Testis (tissue), 5 donors: ENCODE results near the gene SCNN1A. TPM values are rescaled to one million over a fixed set of nuclear protein-coding genes. Genes with fewer than 3 reads are reported as not detected.
A peak's percentile ranks its signal among the peaks of the same experiment; 100 is the strongest.

Experiments
- DNase-seq: peaks from one replicate; pipeline ENCODE4 v3.0.0-alpha.2; 2019
- H3K27ac ChIP-seq, 2 donors: fragments of 200-600 bp; sonication (generic); one replicate each; pipeline ENCODE4 v1.5.1; 2019
- H3K27me3 ChIP-seq: fragments of 200-600 bp; sonication (generic); one replicate; pipeline ENCODE4 v1.5.1; 2019
- H3K36me3 ChIP-seq: fragments of 200-600 bp; sonication (generic); one replicate; pipeline ENCODE4 v1.5.1; 2017; ENCODE audit warnings: low read depth; ENCODE audit errors: missing control alignments
- H3K4me1 ChIP-seq: fragments of 200-600 bp; sonication (generic); one replicate; pipeline ENCODE4 v1.5.1; 2019
- H3K4me3 ChIP-seq, 2 donors: fragments of 200-600 bp; sonication (generic); one replicate each; pipeline ENCODE4 v1.5.1; 2017 to 2019
- H3K9me3 ChIP-seq: fragments of 200-600 bp; sonication (generic); one replicate; pipeline ENCODE4 v1.5.1; 2017
- POLR2A ChIP-seq: fragments of 450-650 bp; IDR thresholded peaks from one replicate; pipeline ENCODE4 v1.6.1; 2017; ENCODE audit warnings: antibody characterized with exemption, mild to moderate bottlenecking, moderate library complexity
- WGBS, 2 donors: methylation state at CpG; one replicate each; pipeline ENCODE4 v1.1.5; 2018; 5-methylcytosine and 5-hydroxymethylcytosine counted together
- intact Hi-C: fragments of 100-400 bp; cut with DNase I; formaldehyde crosslinking; loops from one replicate; pipeline ENCODE4 v1.15.1; 2023; ENCODE audit warnings: low total_unique reads
- long read RNA-seq, 2 donors: transcript quantifications; one replicate each; lab custom pipeline, GENCODE V29; 2026
- polyA plus RNA-seq: library from polyadenylated mRNA; stranded (reverse); fragments of 350-450 nt; fragmentation: Illumina TruSeq; extraction: RNeasy Lipid Tissue Mini Kit (QIAGEN cat#74804); gene quantifications from one replicate; pipeline ENCODE4 v1.2.3, GENCODE V29; 2014; ENCODE audit warnings: low read depth, low replicate concordance; ENCODE audit not compliant: insufficient read depth
- total RNA-seq, 2 donors: library from RNA; depleted of rRNA; stranded (reverse); fragments of >200 nt; gene quantifications; one replicate each; pipeline ENCODE4 v1.2.3, GENCODE V29; 2016
- TF ChIP-seq, protein P1 (sequence below), 3 experiments: fragments of 450-650 bp in 2 of 3; fragments of 200-600 bp in 1 of 3; sonication (generic) in 1 of 3; IDR thresholded peaks; one replicate each; pipeline ENCODE4 v1.5.1; 2016 to 2019; ENCODE audit warnings: antibody characterized with exemption in 3 of 3, mild to moderate bottlenecking in 2 of 3, moderate library complexity in 1 of 3

SCNN1A gene
- total RNA-seq (10 to 100 TPM; 22.7 to 43.1 TPM), polyA plus RNA-seq (14.6 TPM)
- long read RNA-seq, donor 1, partial matches to known transcripts = 4,305 of 4,477 reads
- long read RNA-seq, donor 1, other reads (novel, unspliced or antisense) = 172 of 4,477 reads
- long read RNA-seq, donor 2 = 0 reads

GRCh38 chr12:6375269-6376078, at the start of gene SCNN1A:
Gene SCNN1A, minus strand, starts transcription at chr12:6375563. Its CDS starts 780 bp downstream, at chr12:6374783.
- Histone ChIP-seq H3K4me1 (peaks cover 38% of the 10 kb centered on the region), H3K36me3 (no peaks in the 10 kb centered on the region), H3K27me3 (no peaks in the 10 kb centered on the region), H3K9me3 (no peaks in the 10 kb centered on the region), H3K27ac (peak within 1 kb of the TSS; percentile 68 to 77), H3K4me3 (no peak within 1 kb of the TSS)
- TF ChIP-seq POLR2A = no peak
- TF ChIP-seq, protein P1, sequence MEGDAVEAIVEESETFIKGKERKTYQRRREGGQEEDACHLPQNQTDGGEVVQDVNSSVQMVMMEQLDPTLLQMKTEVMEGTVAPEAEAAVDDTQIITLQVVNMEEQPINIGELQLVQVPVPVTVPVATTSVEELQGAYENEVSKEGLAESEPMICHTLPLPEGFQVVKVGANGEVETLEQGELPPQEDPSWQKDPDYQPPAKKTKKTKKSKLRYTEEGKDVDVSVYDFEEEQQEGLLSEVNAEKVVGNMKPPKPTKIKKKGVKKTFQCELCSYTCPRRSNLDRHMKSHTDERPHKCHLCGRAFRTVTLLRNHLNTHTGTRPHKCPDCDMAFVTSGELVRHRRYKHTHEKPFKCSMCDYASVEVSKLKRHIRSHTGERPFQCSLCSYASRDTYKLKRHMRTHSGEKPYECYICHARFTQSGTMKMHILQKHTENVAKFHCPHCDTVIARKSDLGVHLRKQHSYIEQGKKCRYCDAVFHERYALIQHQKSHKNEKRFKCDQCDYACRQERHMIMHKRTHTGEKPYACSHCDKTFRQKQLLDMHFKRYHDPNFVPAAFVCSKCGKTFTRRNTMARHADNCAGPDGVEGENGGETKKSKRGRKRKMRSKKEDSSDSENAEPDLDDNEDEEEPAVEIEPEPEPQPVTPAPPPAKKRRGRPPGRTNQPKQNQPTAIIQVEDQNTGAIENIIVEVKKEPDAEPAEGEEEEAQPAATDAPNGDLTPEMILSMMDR (IDR thresholded peaks at IDR 0.05) = no peak
- no peak for DNase-seq
- intact Hi-C loops = no loop called here
- WGBS, 2 donors = 83 to 87% methylated on average over 14 to 15 of the region's 15 CpGs

DNA sequence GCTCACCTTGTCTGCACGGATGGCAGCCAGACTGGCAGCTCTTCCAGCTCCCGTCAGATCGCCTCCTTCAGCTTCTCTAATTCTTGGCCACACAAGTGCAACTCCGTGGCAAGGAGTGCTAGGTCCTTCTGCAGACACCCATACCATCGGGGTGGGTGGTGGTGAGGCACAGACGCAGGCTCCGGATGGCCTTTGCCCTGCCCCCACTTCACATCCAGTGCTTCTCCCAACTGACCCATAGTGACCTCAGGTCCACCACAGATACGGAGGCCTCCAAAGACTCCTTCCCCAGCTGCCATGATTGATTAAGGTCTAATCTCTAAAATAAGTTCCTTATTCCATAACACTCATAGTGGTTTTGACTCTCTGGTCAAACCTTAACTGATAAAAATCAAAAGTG, 49.5 kb upstream of the SCNN1A start:
- Histone ChIP-seq H3K36me3 (no peaks in the 10 kb centered on the region), H3K9me3 (no peaks in the 10 kb centered on the region), H3K4me1 (peaks cover 5% of the 10 kb centered on the region), H3K27ac (no peak overlapping the region), H3K27me3 (no peaks in the 10 kb centered on the region), H3K4me3 (no peak overlapping the region)
- no peak for DNase-seq
- intact Hi-C loops = no loop called here
- TF ChIP-seq POLR2A = no peak
- TF ChIP-seq, protein P1 (IDR thresholded peaks at IDR 0.05) = no peak
- WGBS, 2 donors = 82 to 85% methylated on average over 8 of the region's 8 CpGs

DNA sequence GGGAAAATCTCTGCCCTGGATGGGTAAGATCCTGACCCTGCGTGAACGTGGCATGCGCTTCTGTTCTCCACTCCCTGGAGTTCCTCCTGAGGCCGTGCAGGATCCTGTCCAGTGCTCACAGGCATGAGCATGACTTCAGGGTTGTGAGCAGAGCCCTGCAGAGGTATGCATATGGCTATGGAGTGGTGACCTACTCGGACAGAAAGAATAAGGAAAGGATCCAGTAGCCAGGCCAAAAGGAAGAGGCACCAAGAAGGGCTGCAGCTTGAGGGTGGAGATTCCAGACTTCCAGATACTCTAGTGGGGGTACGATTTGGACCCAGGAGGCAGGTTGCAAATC, 48.6 kb upstream of the SCNN1A start:
- Histone ChIP-seq H3K27ac (no peak overlapping the region), H3K4me3 (no peak overlapping the region), H3K36me3 (no peaks in the 10 kb centered on the region), H3K27me3 (no peaks in the 10 kb centered on the region), H3K9me3 (no peaks in the 10 kb centered on the region), H3K4me1 (peaks cover 5% of the 10 kb centered on the region)
- no peak for DNase-seq
- intact Hi-C loops = no loop called here
- no peak for TF ChIP-seq POLR2A
- TF ChIP-seq, protein P1 (IDR thresholded peaks at IDR 0.05) = no peak
- WGBS, 2 donors = 53 to 61% methylated on average over 6 of the region's 6 CpGs

- no peaks in the 10 kb centered on the region for H3K36me3 ChIP-seq
These were observed 48.1 kb upstream of the SCNN1A start for GRCh38 chr12:6423267-6424007.

More at GRCh38 chr12:6423267-6424007, 48.1 kb upstream of the SCNN1A start:
- no peaks in the 10 kb centered on the region for H3K9me3 ChIP-seq
- H3K4me1 ChIP-seq = peaks cover 11% of the 10 kb centered on the region
- TF ChIP-seq, protein P1 (IDR thresholded peaks at IDR 0.05) = peak; percentile 80 to 94 (median 91)
- no peak for TF ChIP-seq POLR2A
- no peak overlapping the region for H3K4me3 ChIP-seq
- 10 to 25% methylated on average over 8 to 9 of the region's 9 CpGs for WGBS, 2 donors
- intact Hi-C loops = no loop called here
- no peaks in the 10 kb centered on the region for H3K27me3 ChIP-seq
- peak; percentile 91 for DNase-seq
- no peak overlapping the region for H3K27ac ChIP-seq
